Activated naive CD8-positive, alpha-beta T cell treated with anti-CD3 and anti-CD28 coated beads, Interleukin-2, amount 10 ng/mL, durations not matched to agents 7 days and 5 days (primary cell): ENCODE results near the gene CASP10. TPM values are rescaled to one million over a fixed set of nuclear protein-coding genes. Genes with fewer than 3 reads are reported as not detected.

ENCODE experiments used
- ATAC-seq: fragments of 150-1000 bp; cut with Tn5 transposase; one replicate; pipeline ENCODE4 v1.10.0; 2021; ENCODE audit warnings: low read depth, moderate library complexity
- POLR2A ChIA-PET: fragments of 350-600 bp; sonication (Branson Sonifier 250); formaldehyde crosslinking; loops from one replicate; lab custom pipeline; 2021; ENCODE audit warnings: antibody characterized with exemption; lab: Charles Lee
- DNase-seq: peaks from one replicate; pipeline ENCODE4 v3.0.0; 2021
- H3K27ac Mint-ChIP-seq: one replicate; pipeline ENCODE4 v1.8.0; 2022; ENCODE audit warnings: mild to moderate bottlenecking, mixed read lengths
- H3K27me3 Mint-ChIP-seq: one replicate; pipeline ENCODE4 v1.8.0; 2022; ENCODE audit warnings: mild to moderate bottlenecking, moderate library complexity, mixed read lengths
- H3K36me3 Mint-ChIP-seq: one replicate; pipeline ENCODE4 v1.8.0; 2021; ENCODE audit warnings: mild to moderate bottlenecking, mixed read lengths
- H3K4me1 Mint-ChIP-seq: one replicate; pipeline ENCODE4 v1.8.0; 2021; ENCODE audit warnings: mixed read lengths
- H3K4me3 Mint-ChIP-seq: one replicate; pipeline ENCODE4 v1.8.0; 2022; ENCODE audit warnings: mild to moderate bottlenecking, moderate library complexity, mixed read lengths
- H3K9me3 Mint-ChIP-seq: one replicate; pipeline ENCODE4 v1.8.0; 2021; ENCODE audit warnings: mixed read lengths
- total RNA-seq, 2 experiments: library from RNA; stranded (reverse); gene quantifications; one replicate each; pipeline ENCODE4 v1.2.3, GENCODE V29; 2021

CASP10 gene
- total RNA-seq, 2 experiments from 2014 or later = 45.2 to 46.1 TPM

GRCh38 chr2:201194097-201194496 is 11.2 kb downstream of the CASP10 start:
- no peak for DNase-seq

GRCh38 chr2:201195331-201195730 is 12.4 kb downstream of the CASP10 start:
- no peaks in the 10 kb centered on the region for H3K9me3 Mint-ChIP-seq
- no peak for ATAC-seq
- H3K4me1 Mint-ChIP-seq = peaks cover 46% of the 10 kb centered on the region
- no peaks in the 10 kb centered on the region for H3K27me3 Mint-ChIP-seq
- peaks cover 55% of the 10 kb centered on the region for H3K36me3 Mint-ChIP-seq
- peak overlapping the region; percentile 42 for H3K4me3 Mint-ChIP-seq
- POLR2A ChIA-PET = interaction anchor here (1.1 to 3.0 kb wide), 7 partner anchors 9 to 38 kb away, joined by 3 to 11 read pairs (median 6); partner anchors contain the start of gene CASP10
- peak overlapping the region; percentile 61 for H3K27ac Mint-ChIP-seq
- no peak for DNase-seq

More at GRCh38 chr2:201194097-201194496, 11.2 kb downstream of the CASP10 start:
- Mint-ChIP-seq H3K27ac (peak overlapping the region; percentile 89), H3K4me1 (peaks cover 52% of the 10 kb centered on the region), H3K36me3 (peaks cover 61% of the 10 kb centered on the region), H3K27me3 (no peaks in the 10 kb centered on the region), H3K9me3 (no peaks in the 10 kb centered on the region), H3K4me3 (peak overlapping the region; percentile 79)
- POLR2A ChIA-PET = interaction anchor here (0.6 to 3.0 kb wide), 7 partner anchors 8 to 258 kb away, joined by 3 to 11 read pairs (median 6); partner anchors contain the start of genes CASP10 and STRADB
- peak; percentile 66 for ATAC-seq

- DNase-seq = no peak
- Mint-ChIP-seq H3K9me3 (no peaks in the 10 kb centered on the region), H3K36me3 (peaks cover 56% of the 10 kb centered on the region), H3K4me3 (no peak overlapping the region), H3K4me1 (peaks cover 43% of the 10 kb centered on the region), H3K27me3 (no peaks in the 10 kb centered on the region), H3K27ac (no peak overlapping the region)
- ATAC-seq = no peak
- POLR2A ChIA-PET = interaction anchor here (1.0 to 1.8 kb wide), 4 partner anchors 8 to 27 kb away, joined by 3 to 6 read pairs (median 3); no protein-coding TSS in a partner anchor
These were observed 13.1 kb downstream of the CASP10 start for GRCh38 chr2:201196003-201196402.

GRCh38 chr2:201196803-201197202 is 13.9 kb downstream of the CASP10 start:
- Mint-ChIP-seq H3K4me3 (no peak overlapping the region), H3K4me1 (peaks cover 40% of the 10 kb centered on the region), H3K27ac (no peak overlapping the region), H3K36me3 (peaks cover 54% of the 10 kb centered on the region), H3K9me3 (no peaks in the 10 kb centered on the region), H3K27me3 (no peaks in the 10 kb centered on the region)
- DNase-seq = no peak
- POLR2A ChIA-PET = interaction anchor here (0.9 to 1.5 kb wide), 3 partner anchors 11 to 276 kb away, joined by 3 read pairs; no protein-coding TSS in a partner anchor
- no peak for ATAC-seq

- POLR2A ChIA-PET = interaction anchor here (0.9 kb wide), 1 partner anchor 277 kb away, joined by 3 read pairs; no protein-coding TSS in a partner anchor
- no peak for DNase-seq
- H3K36me3 Mint-ChIP-seq = peaks cover 50% of the 10 kb centered on the region
- H3K4me3 Mint-ChIP-seq = no peak overlapping the region
- no peak for ATAC-seq
- no peaks in the 10 kb centered on the region for H3K9me3 Mint-ChIP-seq
- peaks cover 34% of the 10 kb centered on the region for H3K4me1 Mint-ChIP-seq
- no peak overlapping the region for H3K27ac Mint-ChIP-seq
- no peaks in the 10 kb centered on the region for H3K27me3 Mint-ChIP-seq
These were observed 14.8 kb downstream of the CASP10 start for GRCh38 chr2:201197781-201198180.

- peaks cover 22% of the 10 kb centered on the region for H3K4me1 Mint-ChIP-seq
- no peak overlapping the region for H3K4me3 Mint-ChIP-seq
- POLR2A ChIA-PET = interaction anchor here (1.8 kb wide), 1 partner anchor 8 kb away, joined by 7 read pairs; no protein-coding TSS in a partner anchor
- no peak for ATAC-seq
- H3K27me3 Mint-ChIP-seq = no peaks in the 10 kb centered on the region
- no peak overlapping the region for H3K27ac Mint-ChIP-seq
- peaks cover 42% of the 10 kb centered on the region for H3K36me3 Mint-ChIP-seq
- H3K9me3 Mint-ChIP-seq = no peaks in the 10 kb centered on the region
- no peak for DNase-seq
These were observed 16.9 kb downstream of the CASP10 start for GRCh38 chr2:201199847-201200246.

- peaks cover 38% of the 10 kb centered on the region for H3K36me3 Mint-ChIP-seq
- H3K27ac Mint-ChIP-seq = peak overlapping the region; percentile 23
These were observed 17.4 kb downstream of the CASP10 start for GRCh38 chr2:201200345-201200744.

GRCh38 chr2:201201371-201201770 is 18.4 kb downstream of the CASP10 start:
- Mint-ChIP-seq H3K9me3 (no peaks in the 10 kb centered on the region), H3K4me1 (peaks cover 19% of the 10 kb centered on the region), H3K4me3 (no peak overlapping the region), H3K36me3 (peaks cover 33% of the 10 kb centered on the region), H3K27me3 (no peaks in the 10 kb centered on the region), H3K27ac (peak overlapping the region; percentile 76)
- DNase-seq (no peak), ATAC-seq (peak; percentile 22)
- POLR2A ChIA-PET = interaction anchor here (0.9 to 1.8 kb wide), 2 partner anchors 9 to 13 kb away, joined by 3 to 7 read pairs; no protein-coding TSS in a partner anchor

More at GRCh38 chr2:201200345-201200744, 17.4 kb downstream of the CASP10 start:
- Mint-ChIP-seq H3K4me1 (peaks cover 22% of the 10 kb centered on the region), H3K4me3 (no peak overlapping the region), H3K27me3 (no peaks in the 10 kb centered on the region), H3K9me3 (no peaks in the 10 kb centered on the region)
- ATAC-seq (no peak), DNase-seq (no peak)
- POLR2A ChIA-PET = interaction anchor here (0.9 to 1.8 kb wide), 2 partner anchors 8 to 14 kb away, joined by 3 to 7 read pairs; no protein-coding TSS in a partner anchor

GRCh38 chr2:201203916-201204654 is 21.1 kb downstream of the CASP10 start:
- no peaks in the 10 kb centered on the region for H3K9me3 Mint-ChIP-seq
- peaks cover 35% of the 10 kb centered on the region for H3K36me3 Mint-ChIP-seq
- POLR2A ChIA-PET = interaction anchor here (0.6 to 1.3 kb wide), 2 partner anchors 8 to 18 kb away, joined by 3 read pairs; no protein-coding TSS in a partner anchor
- no peaks in the 10 kb centered on the region for H3K27me3 Mint-ChIP-seq
- peaks cover 21% of the 10 kb centered on the region for H3K4me1 Mint-ChIP-seq
- DNase-seq = no peak
- no peak for ATAC-seq
- H3K27ac Mint-ChIP-seq = no peak overlapping the region
- no peak overlapping the region for H3K4me3 Mint-ChIP-seq

- POLR2A ChIA-PET = interaction anchor here (0.6 to 1.3 kb wide), 2 partner anchors 9 to 19 kb away, joined by 3 read pairs; no protein-coding TSS in a partner anchor
- H3K36me3 Mint-ChIP-seq = peaks cover 41% of the 10 kb centered on the region
- H3K27ac Mint-ChIP-seq = no peak overlapping the region
These were observed 21.9 kb downstream of the CASP10 start for GRCh38 chr2:201204655-201205514.

GRCh38 chr2:201205515-201205849 is 22.5 kb downstream of the CASP10 start:
- no peak for ATAC-seq
- Mint-ChIP-seq H3K4me1 (peaks cover 22% of the 10 kb centered on the region), H3K4me3 (no peak overlapping the region), H3K36me3 (peaks cover 38% of the 10 kb centered on the region), H3K9me3 (no peaks in the 10 kb centered on the region), H3K27ac (peak overlapping the region; percentile 32), H3K27me3 (no peaks in the 10 kb centered on the region)
- POLR2A ChIA-PET = no interaction called here
- DNase-seq = no peak

More at GRCh38 chr2:201204655-201205514, 21.9 kb downstream of the CASP10 start:
- DNase-seq (no peak), ATAC-seq (no peak)
- no peak overlapping the region for H3K4me3 Mint-ChIP-seq
- H3K9me3 Mint-ChIP-seq = no peaks in the 10 kb centered on the region
- H3K4me1 Mint-ChIP-seq = peaks cover 21% of the 10 kb centered on the region
- no peaks in the 10 kb centered on the region for H3K27me3 Mint-ChIP-seq

- DNase-seq (no peak), ATAC-seq (no peak)
- H3K27ac Mint-ChIP-seq = peak overlapping the region; percentile 28
- H3K4me1 Mint-ChIP-seq = peaks cover 23% of the 10 kb centered on the region
- POLR2A ChIA-PET = no interaction called here
- H3K36me3 Mint-ChIP-seq = peaks cover 39% of the 10 kb centered on the region
- no peaks in the 10 kb centered on the region for H3K9me3 Mint-ChIP-seq
- no peaks in the 10 kb centered on the region for H3K27me3 Mint-ChIP-seq
- no peak overlapping the region for H3K4me3 Mint-ChIP-seq
These were observed 25.8 kb downstream of the CASP10 start for GRCh38 chr2:201208563-201209252.
